ENCODE measurements around the gene POU3F1.

- TF ChIP-seq POLR2AphosphoS5 (IDR thresholded peaks at IDR 0.05; ENCODE audit: low read depth, low read length) (no peak), POLR2A (IDR thresholded peaks at IDR 0.05; ENCODE audit: low read depth, low read length) (no peak), SPI1 (IDR thresholded peaks at IDR 0.05; ENCODE audit: low read depth, low read length) (no peak), TAF1 (IDR thresholded peaks at IDR 0.05; ENCODE audit: low read depth, low read length) (no peak)
Measured at GRCh38 chr1:38068220-38068979, 21.8 kb upstream of the POU3F1 start.
